SH-SY5Y (cell line): ENCODE results near the gene TYW3.

Experiments
- GATA2 ChIP-seq: IDR thresholded peaks from 2 replicates; pipeline ENCODE4 v1.6.1; 2011; ENCODE audit warnings: mild to moderate bottlenecking, low read depth, low read length
- GATA3 ChIP-seq: IDR thresholded peaks from 2 replicates; pipeline ENCODE4 v1.6.1; 2011; ENCODE audit warnings: low read depth, mild to moderate bottlenecking, low read length, moderate library complexity

TYW3 gene

GRCh38 chr1:74732960-74733603 lies at the start of gene TYW3, which contains the start of gene CRYZ:
Gene TYW3, plus strand, starts transcription at chr1:74733152. Its CDS starts 93 bp downstream, at chr1:74733245.
Gene CRYZ, minus strand, starts transcription at chr1:74733050. Its CDS starts 8,229 bp downstream, at chr1:74724821.
- TF ChIP-seq GATA2, result no peak
- no peak for TF ChIP-seq GATA3

- TF ChIP-seq GATA3 (no peak), GATA2 (no peak)
Measured at GRCh38 chr1:74683656-74684055, 49.3 kb upstream of the TYW3 start.

DNA sequence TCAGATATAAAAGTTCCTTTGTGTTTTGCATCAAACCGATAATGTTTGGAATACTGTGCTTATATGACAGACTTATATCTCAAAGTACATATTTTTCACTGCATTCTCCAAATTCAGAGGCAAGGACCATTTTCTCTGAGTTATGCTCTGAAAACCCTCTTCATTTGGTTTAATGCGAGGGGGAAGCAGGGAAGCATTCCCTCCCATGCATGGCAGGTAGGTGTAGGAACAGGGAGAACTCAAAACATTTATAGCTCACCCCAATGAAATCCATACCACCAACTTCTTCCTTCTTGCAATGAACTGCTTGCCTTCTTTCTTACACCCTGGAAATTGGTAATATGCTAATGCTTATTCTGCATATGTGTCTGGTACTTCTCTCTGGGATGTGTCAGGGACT lies 48.7 kb upstream of the TYW3 start:
- no peak for TF ChIP-seq GATA2
- no peak for TF ChIP-seq GATA3

- TF ChIP-seq GATA3 (no peak), GATA2 (no peak)
Measured at GRCh38 chr1:74686928-74687327, 46.0 kb upstream of the TYW3 start.

DNA sequence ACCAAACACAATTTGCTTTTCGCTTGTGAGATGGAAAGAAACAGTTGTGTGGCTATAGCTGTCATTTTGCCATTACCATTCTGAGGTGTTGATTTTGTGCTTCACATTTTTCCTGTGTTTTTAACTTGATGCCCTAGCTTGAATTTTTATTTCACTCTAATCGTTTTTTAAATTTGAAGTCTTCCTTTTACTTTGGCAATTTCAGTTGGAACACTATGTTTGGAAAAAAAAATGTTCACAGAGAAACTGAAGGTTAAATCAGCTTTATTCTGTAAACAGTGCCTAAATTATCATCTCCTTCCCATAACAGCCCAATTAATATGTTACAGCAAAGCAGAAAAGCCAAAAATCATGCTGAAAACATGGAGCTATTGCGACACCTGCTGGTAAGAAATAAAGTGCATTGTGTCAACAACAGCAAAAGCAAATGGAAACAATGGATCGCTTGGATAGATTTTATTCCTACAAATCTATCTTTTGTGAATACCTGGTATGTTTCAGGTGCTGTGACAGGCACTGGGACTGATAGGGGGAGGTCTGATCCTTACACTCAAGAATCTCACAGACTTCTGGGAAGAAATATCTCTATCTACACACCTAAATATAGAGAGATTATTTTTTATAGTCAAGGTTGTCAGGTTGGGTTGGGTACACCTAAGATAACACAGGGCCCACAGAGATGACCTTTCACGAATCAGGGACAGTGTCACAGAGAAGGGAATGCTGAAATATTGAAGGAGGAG lies 43.2 kb upstream of the TYW3 start:
- TF ChIP-seq GATA2 (no peak), GATA3 (no peak)

- TF ChIP-seq GATA3, result no peak
- no peak for TF ChIP-seq GATA2
Measured at GRCh38 chr1:74690364-74690696, 42.6 kb upstream of the TYW3 start.

- TF ChIP-seq GATA2, result no peak
- no peak for TF ChIP-seq GATA3
Measured at GRCh38 chr1:74690909-74691308, 42.0 kb upstream of the TYW3 start.

DNA sequence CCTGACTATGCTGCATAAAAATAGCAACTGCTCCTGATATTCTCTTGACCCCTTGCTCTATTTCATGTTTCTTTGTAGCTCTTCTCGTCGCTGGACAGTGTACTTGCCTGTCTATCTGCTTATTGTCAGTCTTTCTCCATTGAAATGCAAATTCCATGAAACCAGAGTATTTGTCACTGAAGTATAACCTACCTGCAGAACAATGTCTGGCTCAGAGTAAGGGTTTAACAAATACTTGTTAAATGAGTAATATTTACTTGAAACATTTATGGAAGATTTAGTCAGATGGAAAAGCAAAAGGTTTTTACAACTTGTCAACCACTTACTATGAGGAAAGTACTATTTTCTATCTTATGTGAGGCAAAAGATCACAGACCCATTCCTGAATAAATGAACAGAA lies 39.5 kb upstream of the TYW3 start:
- no peak for TF ChIP-seq GATA3
- no peak for TF ChIP-seq GATA2

GRCh38 chr1:74697832-74698231 lies 35.1 kb upstream of the TYW3 start:
- TF ChIP-seq GATA2 (no peak), GATA3 (no peak)

GRCh38 chr1:74699331-74699730 lies 33.6 kb upstream of the TYW3 start:
- TF ChIP-seq GATA3 (no peak), GATA2 (no peak)

- TF ChIP-seq GATA2 (no peak), GATA3 (no peak)
Measured at GRCh38 chr1:74703386-74704182, 29.4 kb upstream of the TYW3 start.

GRCh38 chr1:74712881-74713280 lies 20.1 kb upstream of the TYW3 start:
- TF ChIP-seq GATA2, result no peak
- TF ChIP-seq GATA3, result no peak

GRCh38 chr1:74713849-74714248 lies 19.1 kb upstream of the TYW3 start:
- no peak for TF ChIP-seq GATA2
- no peak for TF ChIP-seq GATA3

GRCh38 chr1:74714429-74715235 lies 18.3 kb upstream of the TYW3 start:
- TF ChIP-seq GATA2 (no peak), GATA3 (no peak)
